MCF 10A (cell line): Measurements from ENCODE around the gene AQP10. TPM values are rescaled to one million over a fixed set of nuclear protein-coding genes. Genes with fewer than 3 reads are reported as not detected.

Experiments used
- total RNA-seq: library from RNA; stranded (reverse); gene quantifications from 2 replicates; pipeline ENCODE4 v1.2.3, GENCODE V29; 2022

AQP10 gene
- total RNA-seq, 1 experiment from 2014 or later: not detected

Other genes starting within 250 kb of the AQP10 start
- 0.05 and 0.10 TPM in 2 replicates for gene NUP210L, start 166.0 kb upstream of the AQP10 start, total RNA-seq
- 625 and 698 TPM in 2 replicates for gene TPM3, start 129.0 kb upstream of the AQP10 start, total RNA-seq
- gene CFAP141, start 114.8 kb upstream of the AQP10 start, total RNA-seq: not detected in 2 replicates
- 219 and 223 TPM in 2 replicates for gene UBAP2L, start 100.1 kb upstream of the AQP10 start, total RNA-seq
- 261 and 295 TPM in 2 replicates for gene HAX1, start 48.5 kb upstream of the AQP10 start, total RNA-seq
- gene ATP8B2, start 4.4 kb downstream of the AQP10 start, total RNA-seq: 27.1 and 66.3 TPM in 2 replicates
- 22.8 and 41.0 TPM in 2 replicates for gene IL6R, start 84.2 kb downstream of the AQP10 start, total RNA-seq
- not detected in 2 replicates for gene TDRD10, start 181.1 kb downstream of the AQP10 start, total RNA-seq
- not detected in 2 replicates for gene SHE, start 181.3 kb downstream of the AQP10 start, total RNA-seq
- 103 and 111 TPM in 2 replicates for gene UBE2Q1, start 237.6 kb downstream of the AQP10 start, total RNA-seq
- 0.15 and 0.21 TPM in 2 replicates for gene CHRNB2, start 246.7 kb downstream of the AQP10 start, total RNA-seq